Activated T-helper 17 cell treated with anti-CD3 and anti-CD28 coated beads, Interleukin-2, amount 50 U/mL, for 72 hours (primary cell): ENCODE measurements around the gene MFSD12. TPM values are rescaled to one million over a fixed set of nuclear protein-coding genes. Genes with fewer than 3 reads are reported as not detected.

Source experiments
- ATAC-seq: fragments of 150-1000 bp; cut with Tn5 transposase; replicated peaks from 2 replicates; pipeline ENCODE4 v1.10.0; 2021; ENCODE audit warnings: mild to moderate bottlenecking, moderate library complexity
- H3K27ac Mint-ChIP-seq: one replicate; pipeline ENCODE4 v1.8.0; 2022; ENCODE audit warnings: mixed read lengths
- H3K27me3 Mint-ChIP-seq: one replicate; pipeline ENCODE4 v1.8.0; 2022; ENCODE audit warnings: mixed read lengths
- H3K36me3 Mint-ChIP-seq: one replicate; pipeline ENCODE4 v1.8.0; 2022; ENCODE audit warnings: low read depth, mild to moderate bottlenecking, mixed read lengths
- H3K4me1 Mint-ChIP-seq: one replicate; pipeline ENCODE4 v1.8.0; 2022; ENCODE audit warnings: mixed read lengths
- H3K4me3 Mint-ChIP-seq: one replicate; pipeline ENCODE4 v1.8.0; 2022; ENCODE audit warnings: mild to moderate bottlenecking, mixed read lengths
- H3K9me3 Mint-ChIP-seq: one replicate; pipeline ENCODE4 v1.8.0; 2022; ENCODE audit warnings: mixed read lengths
- total RNA-seq, 2 donors: library from RNA; stranded (reverse); gene quantifications; one replicate each; pipeline ENCODE4 v1.2.3, GENCODE V29; 2022

MFSD12 gene
- total RNA-seq, 2 donors from 2014 or later, result 38.3 to 64.1 TPM

DNA sequence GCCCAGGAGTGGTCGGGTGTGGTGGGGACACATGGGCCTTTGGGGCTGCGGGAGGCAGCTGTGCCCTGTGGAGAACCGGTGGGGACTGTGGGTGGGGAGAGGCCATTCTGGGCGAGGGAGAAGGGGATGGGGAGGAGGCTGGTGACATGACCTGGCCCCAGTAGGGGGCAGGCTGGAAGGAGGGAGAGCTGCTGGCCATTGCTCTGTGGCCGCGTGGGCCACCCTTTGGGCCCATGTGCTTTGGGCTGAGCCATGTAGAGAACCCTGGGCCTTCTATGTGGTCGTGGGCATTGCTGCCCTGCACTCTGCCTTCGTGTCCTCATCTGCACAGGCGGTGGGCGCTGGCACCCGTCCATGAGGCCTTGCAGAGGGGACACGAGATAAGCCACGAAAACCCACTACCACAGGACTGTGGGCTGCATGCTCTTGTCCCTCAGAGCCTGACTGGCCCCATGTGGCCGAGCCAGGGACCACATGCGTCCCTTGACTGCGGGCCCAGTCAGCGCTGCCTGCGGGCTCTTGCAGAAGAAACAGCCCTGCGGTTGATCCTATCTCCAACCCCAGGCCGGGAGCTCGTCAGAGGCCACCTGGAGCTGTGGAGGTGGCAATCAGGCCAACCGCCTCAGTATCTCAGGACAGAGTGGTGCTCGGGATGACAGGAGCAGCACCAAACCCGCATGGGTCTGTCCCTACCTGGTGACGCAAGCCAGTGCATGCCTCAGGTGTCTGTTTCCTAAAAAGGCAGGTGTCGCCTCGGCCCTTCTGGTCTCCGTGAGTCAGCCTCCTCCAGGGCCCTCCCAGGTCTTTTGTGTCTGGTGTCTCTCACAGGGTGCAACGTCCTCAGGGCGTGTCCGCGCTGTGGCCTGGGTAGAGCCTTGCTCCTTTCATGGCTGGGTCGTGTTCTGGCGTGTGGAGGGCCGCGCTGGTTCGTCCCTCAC lies 37.0 kb downstream of the MFSD12 start:
- Mint-ChIP-seq H3K36me3 (peaks cover 26% of the 10 kb centered on the region), H3K4me1 (peaks cover 5% of the 10 kb centered on the region), H3K27ac (no peak overlapping the region), H3K27me3 (no peaks in the 10 kb centered on the region), H3K9me3 (no peaks in the 10 kb centered on the region), H3K4me3 (no peak overlapping the region)
- no peak for ATAC-seq

- Mint-ChIP-seq H3K27ac (no peak overlapping the region), H3K36me3 (peaks cover 23% of the 10 kb centered on the region), H3K9me3 (no peaks in the 10 kb centered on the region), H3K4me1 (peaks cover 11% of the 10 kb centered on the region), H3K4me3 (no peak overlapping the region), H3K27me3 (no peaks in the 10 kb centered on the region)
- ATAC-seq, result no peak
Observed at GRCh38 chr19:3519126-3519525, 38.3 kb downstream of the MFSD12 start.

DNA sequence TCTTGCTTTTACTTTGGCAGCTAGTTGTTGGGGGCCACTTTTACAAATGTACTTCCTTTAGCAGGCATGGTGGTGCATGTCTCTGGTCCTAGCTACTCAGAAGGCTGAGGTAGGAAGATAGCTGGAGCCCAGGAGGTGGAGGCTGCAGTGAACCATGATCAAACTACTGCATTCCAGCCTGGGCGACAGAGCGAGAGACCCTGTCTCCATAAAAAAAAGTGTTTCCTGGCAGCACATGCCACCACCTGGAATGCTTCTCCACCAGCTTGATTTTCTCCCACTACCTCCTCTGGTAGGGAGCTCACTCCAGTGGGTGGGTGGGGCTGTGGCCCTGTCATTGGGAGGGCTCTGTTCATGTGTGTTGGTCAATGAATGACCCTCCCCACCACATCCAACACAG lies 38.7 kb downstream of the MFSD12 start:
- Mint-ChIP-seq H3K4me3 (no peak overlapping the region), H3K27ac (no peak overlapping the region), H3K36me3 (peaks cover 19% of the 10 kb centered on the region), H3K27me3 (no peaks in the 10 kb centered on the region), H3K9me3 (no peaks in the 10 kb centered on the region), H3K4me1 (peaks cover 15% of the 10 kb centered on the region)
- ATAC-seq, result no peak

GRCh38 chr19:3518255-3518654 lies 39.1 kb downstream of the MFSD12 start:
- Mint-ChIP-seq H3K27me3 (no peaks in the 10 kb centered on the region), H3K36me3 (peaks cover 15% of the 10 kb centered on the region), H3K4me3 (no peak overlapping the region), H3K27ac (no peak overlapping the region), H3K9me3 (no peaks in the 10 kb centered on the region), H3K4me1 (peaks cover 15% of the 10 kb centered on the region)
- ATAC-seq, result no peak

DNA sequence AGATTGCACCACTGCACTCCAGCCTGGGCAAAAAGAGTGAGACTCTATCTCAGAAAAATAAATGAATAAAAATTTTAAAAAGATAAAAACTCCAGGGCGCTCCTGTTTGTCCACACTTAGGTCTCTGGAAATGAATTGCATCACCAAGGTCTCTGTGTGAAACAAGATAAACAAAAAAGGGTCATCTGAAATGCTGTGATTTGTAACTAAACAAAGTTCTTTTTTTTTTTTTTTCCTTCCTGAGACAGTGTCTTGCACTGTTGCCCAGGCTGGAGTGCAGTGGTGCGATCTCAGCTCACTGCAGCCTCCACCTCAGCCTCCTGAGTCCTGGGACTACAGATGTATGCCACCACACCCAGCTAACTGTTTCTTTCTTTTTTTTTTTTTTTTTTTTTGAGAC lies 39.7 kb downstream of the MFSD12 start:
- Mint-ChIP-seq H3K9me3 (no peaks in the 10 kb centered on the region), H3K4me1 (peaks cover 15% of the 10 kb centered on the region), H3K27me3 (no peaks in the 10 kb centered on the region), H3K36me3 (peaks cover 14% of the 10 kb centered on the region), H3K27ac (no peak overlapping the region), H3K4me3 (no peak overlapping the region)
- no peak for ATAC-seq

GRCh38 chr19:3516675-3517207 lies 40.6 kb downstream of the MFSD12 start:
- H3K27me3 Mint-ChIP-seq, result no peaks in the 10 kb centered on the region
- H3K4me3 Mint-ChIP-seq, result no peak overlapping the region
- H3K27ac Mint-ChIP-seq, result no peak overlapping the region
- ATAC-seq, result peak; percentile 73
- H3K36me3 Mint-ChIP-seq, result peaks cover 13% of the 10 kb centered on the region
- H3K9me3 Mint-ChIP-seq, result no peaks in the 10 kb centered on the region
- H3K4me1 Mint-ChIP-seq, result peaks cover 15% of the 10 kb centered on the region

GRCh38 chr19:3515891-3516422 lies 41.4 kb downstream of the MFSD12 start:
- Mint-ChIP-seq H3K4me3 (no peak overlapping the region), H3K27me3 (no peaks in the 10 kb centered on the region), H3K9me3 (no peaks in the 10 kb centered on the region), H3K27ac (no peak overlapping the region), H3K4me1 (peaks cover 12% of the 10 kb centered on the region), H3K36me3 (peaks cover 6% of the 10 kb centered on the region)
- ATAC-seq, result no peak

- Mint-ChIP-seq H3K36me3 (peaks cover 8% of the 10 kb centered on the region), H3K4me1 (peaks cover 12% of the 10 kb centered on the region), H3K4me3 (no peak overlapping the region), H3K27ac (no peak overlapping the region), H3K27me3 (no peaks in the 10 kb centered on the region), H3K9me3 (no peaks in the 10 kb centered on the region)
- no peak for ATAC-seq
Observed at GRCh38 chr19:3514930-3515329, 42.5 kb downstream of the MFSD12 start.

DNA sequence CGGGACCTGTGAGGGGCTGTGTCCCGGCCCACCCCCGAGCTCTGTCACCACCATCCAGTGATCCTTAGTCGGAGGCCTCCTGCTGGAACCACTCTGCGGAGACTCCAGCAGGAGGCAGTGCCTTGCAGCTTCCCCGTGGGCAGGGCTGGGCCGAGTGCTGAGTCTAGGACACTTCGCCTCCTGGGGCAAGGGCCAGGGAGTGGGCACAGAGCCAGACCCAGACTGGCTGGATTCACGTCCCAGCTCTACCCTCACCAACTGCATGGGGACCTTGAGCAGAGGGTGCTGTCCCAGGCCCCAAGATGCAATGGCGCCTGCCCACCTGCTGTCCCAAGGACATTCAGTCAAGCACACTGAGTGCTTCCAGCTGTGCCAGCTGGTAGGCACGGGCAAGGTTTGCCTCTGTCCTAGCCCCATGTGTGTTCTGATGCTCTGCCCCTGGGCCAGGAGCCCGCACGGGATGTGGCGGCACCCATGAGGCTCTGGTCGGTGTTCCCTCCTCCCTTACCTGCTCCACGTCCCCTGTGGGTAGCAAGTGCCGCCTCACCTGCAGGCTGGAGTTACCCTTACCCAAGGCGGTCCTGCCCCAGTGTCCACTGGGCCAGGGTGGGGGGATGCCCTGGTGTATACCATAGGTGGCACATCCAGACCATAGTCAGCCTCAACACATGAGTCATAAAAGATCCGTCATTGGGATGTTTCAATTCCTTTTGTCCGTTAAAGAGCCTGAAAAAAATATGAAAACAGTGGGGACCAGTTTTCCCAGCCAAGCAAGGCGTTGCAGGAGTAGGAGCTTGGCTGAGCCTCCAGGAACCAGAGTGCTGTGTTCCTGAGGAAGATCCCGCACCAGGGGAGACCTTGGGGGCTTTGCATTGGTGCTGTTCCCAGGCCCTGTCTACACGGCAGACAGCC lies 43.9 kb downstream of the MFSD12 start:
- Mint-ChIP-seq H3K4me3 (no peak overlapping the region), H3K27me3 (no peaks in the 10 kb centered on the region), H3K36me3 (peaks cover 22% of the 10 kb centered on the region), H3K4me1 (peaks cover 22% of the 10 kb centered on the region), H3K27ac (no peak overlapping the region), H3K9me3 (no peaks in the 10 kb centered on the region)
- ATAC-seq, result no peak

DNA sequence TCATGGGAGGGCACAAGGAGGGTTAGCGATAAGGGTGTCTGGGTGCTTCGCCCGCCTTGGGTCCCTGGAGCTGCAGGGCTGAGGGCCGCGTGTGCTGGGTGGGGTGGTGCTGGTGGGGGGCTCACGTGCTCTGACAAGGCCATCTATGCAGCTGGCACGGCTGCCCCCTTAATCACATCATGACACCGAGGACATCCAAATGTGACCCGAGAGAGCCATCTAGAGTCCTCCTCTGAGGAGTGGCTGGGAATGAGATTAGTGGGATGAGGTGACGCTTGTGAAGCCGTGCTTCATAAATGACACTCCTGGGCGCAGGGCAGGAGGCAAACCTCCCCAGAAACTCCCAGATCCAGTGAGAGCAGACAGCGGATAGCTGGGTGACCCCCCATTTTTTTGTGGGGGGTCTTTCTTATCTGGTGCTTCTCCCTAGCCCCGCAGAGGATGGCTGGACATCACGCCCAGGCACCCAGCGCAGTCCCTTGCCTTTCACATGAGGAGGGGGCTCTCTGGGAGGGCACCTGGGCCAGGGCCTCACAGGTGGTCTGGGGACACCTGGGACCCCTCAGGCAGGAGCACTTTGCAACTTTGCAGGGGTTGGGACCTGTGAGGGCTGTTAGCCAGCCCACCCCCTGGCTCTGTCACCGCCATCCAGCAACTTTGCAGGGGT lies 44.7 kb downstream of the MFSD12 start:
- no peak for ATAC-seq
- Mint-ChIP-seq H3K27me3 (no peaks in the 10 kb centered on the region), H3K4me3 (no peak overlapping the region), H3K36me3 (peaks cover 26% of the 10 kb centered on the region), H3K27ac (no peak overlapping the region), H3K4me1 (peaks cover 22% of the 10 kb centered on the region), H3K9me3 (no peaks in the 10 kb centered on the region)

DNA sequence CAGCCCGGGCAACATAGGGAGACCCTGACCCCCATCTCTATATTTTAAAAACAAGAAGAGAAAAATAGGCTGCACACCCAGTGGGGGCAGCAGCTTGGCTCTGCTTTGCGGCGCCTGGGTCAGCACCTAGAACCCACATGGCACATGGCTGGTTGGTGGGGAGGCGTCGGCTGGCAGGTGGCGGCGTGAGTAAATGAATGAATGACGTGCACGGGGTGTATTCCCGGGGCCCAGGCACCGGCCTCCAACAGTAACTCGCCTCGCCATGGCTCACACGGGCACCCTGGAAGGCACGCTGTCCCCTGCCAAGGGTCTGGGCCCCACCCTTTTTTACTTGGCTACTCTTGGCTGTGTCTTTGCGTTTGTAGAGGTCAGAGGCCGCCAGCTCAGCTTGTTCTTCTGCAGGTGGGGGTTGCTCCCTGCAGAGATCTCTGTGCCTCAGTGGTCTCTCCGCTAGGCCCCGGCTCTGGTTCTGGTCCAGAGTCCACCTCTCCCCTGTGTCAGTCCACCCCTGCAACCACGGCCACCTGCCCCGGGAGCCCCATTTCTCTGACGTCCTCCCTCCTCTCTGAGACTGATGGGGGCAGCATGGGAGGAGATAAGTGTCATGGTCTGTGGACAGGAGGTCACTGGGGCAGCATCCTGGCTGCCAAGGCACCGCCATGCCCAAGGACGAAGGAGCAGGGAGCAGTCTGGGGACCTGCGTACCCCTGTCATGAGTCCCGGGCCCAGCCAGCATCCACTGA lies 45.7 kb downstream of the MFSD12 start:
- H3K9me3 Mint-ChIP-seq, result no peaks in the 10 kb centered on the region
- no peak overlapping the region for H3K27ac Mint-ChIP-seq
- peaks cover 36% of the 10 kb centered on the region for H3K36me3 Mint-ChIP-seq
- peaks cover 30% of the 10 kb centered on the region for H3K4me1 Mint-ChIP-seq
- ATAC-seq, result no peak
- H3K4me3 Mint-ChIP-seq, result no peak overlapping the region
- H3K27me3 Mint-ChIP-seq, result no peaks in the 10 kb centered on the region

- Mint-ChIP-seq H3K36me3 (peaks cover 36% of the 10 kb centered on the region), H3K27me3 (no peaks in the 10 kb centered on the region), H3K9me3 (no peaks in the 10 kb centered on the region), H3K27ac (no peak overlapping the region), H3K4me3 (no peak overlapping the region), H3K4me1 (peaks cover 30% of the 10 kb centered on the region)
- ATAC-seq, result no peak
Observed at GRCh38 chr19:3510727-3511126, 46.7 kb downstream of the MFSD12 start.

GRCh38 chr19:3509566-3509989 lies 47.8 kb downstream of the MFSD12 start:
- Mint-ChIP-seq H3K4me1 (peaks cover 29% of the 10 kb centered on the region), H3K4me3 (peak overlapping the region; percentile 81), H3K27me3 (no peaks in the 10 kb centered on the region), H3K9me3 (no peaks in the 10 kb centered on the region), H3K27ac (peak overlapping the region; percentile 94), H3K36me3 (peaks cover 36% of the 10 kb centered on the region)
- peak; percentile 37 for ATAC-seq
